G401.6 (cell line): Measurements from ENCODE around the gene ADAM12.

Experiments
- FAIRE-seq: peaks from 2 replicates; lab custom pipeline; 2012; peaks lifted over from hg19 to GRCh38; lab: Jason Lieb, UNC

Gene ADAM12

GRCh38 chr10:126212738-126213137, 175.5 kb downstream of the ADAM12 start:
- FAIRE-seq, result no peak

DNA sequence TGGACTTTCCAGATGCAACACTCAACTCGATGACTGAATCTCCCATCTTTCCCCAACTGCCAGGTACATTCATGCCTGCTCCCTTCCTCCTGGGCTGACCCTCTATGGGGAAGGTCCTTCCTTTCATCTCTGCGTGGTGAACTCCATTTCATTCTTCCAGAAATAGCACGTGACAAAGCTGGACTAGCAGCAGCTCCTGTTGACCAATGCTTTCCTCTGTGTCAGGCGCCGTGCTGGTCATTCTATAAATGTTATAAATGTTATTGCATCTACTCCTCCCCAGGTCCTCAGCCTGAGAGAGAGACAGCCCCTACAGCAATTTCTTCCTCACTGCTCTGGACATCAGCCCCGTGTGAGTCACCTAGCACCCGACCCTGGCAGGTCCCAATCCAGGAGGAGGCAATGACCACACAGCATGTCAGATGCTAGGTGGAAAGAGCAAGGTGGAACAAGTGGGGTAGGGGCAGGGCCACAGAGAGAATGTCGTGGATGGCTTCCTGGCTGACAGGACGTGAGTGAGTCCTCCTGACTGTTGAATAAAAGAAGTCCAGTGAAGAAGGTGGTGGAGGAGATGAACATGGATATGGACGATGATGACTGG, 178.1 kb downstream of the ADAM12 start:
- FAIRE-seq, result no peak

GRCh38 chr10:126209451-126209850, 178.8 kb downstream of the ADAM12 start:
- FAIRE-seq, result no peak

- FAIRE-seq, result no peak
Measured at GRCh38 chr10:126208726-126209302, 179.5 kb downstream of the ADAM12 start.

GRCh38 chr10:126207851-126208250, 180.4 kb downstream of the ADAM12 start:
- no peak for FAIRE-seq

GRCh38 chr10:126207313-126207771, 180.9 kb downstream of the ADAM12 start:
- FAIRE-seq, result no peak

DNA sequence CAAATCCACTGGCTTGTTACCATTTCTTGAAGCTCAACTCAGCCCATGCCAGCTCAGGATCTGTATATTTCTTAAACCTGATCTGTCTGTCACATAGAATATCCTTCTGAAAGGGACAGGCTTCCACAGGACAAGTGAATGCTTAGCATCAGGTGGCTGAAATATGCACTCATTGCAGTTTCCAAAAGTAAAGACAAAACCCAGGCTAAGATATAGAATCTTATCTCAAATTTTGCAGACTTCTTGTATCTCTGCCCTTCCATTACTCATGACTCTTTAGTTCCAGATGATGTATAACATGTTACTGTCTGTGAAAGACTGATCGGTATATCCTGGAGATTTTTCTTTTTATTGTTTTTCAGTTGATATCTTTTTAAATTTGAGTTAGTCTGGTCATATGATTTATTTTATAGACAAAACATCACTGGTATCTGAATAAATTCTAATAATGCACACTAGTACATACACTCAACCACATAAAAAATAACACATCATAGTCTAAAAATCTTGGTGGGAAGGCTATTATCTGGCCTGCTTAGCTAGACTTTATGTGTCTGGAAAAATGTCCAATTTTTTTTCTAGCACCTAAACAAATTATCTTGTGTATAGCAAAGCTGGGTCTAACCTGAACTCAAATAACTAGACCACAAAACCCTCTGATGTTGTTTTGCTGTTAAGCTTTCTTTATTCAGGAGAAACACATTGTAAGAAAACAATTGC, 182.6 kb downstream of the ADAM12 start:
- no peak for FAIRE-seq

DNA sequence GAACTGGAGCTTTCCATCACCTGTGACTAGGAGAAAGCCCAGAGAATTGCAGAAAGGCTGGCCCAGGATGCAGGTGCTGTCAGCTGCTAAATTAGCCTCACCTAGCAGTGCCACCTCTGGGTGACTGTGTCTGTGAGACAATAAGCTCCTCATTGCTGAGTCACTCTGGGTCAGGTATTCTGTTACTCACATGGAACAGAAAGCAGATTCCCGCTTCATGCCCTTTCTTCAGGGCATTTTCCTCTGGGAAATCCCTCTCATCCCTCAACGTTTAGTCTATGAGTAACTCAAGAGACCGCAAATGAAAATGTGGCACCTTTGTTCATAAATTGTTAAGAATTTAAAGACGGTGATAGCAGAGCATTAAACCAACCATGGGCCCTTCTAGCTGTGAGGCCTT, 184.0 kb downstream of the ADAM12 start:
- FAIRE-seq, result no peak

DNA sequence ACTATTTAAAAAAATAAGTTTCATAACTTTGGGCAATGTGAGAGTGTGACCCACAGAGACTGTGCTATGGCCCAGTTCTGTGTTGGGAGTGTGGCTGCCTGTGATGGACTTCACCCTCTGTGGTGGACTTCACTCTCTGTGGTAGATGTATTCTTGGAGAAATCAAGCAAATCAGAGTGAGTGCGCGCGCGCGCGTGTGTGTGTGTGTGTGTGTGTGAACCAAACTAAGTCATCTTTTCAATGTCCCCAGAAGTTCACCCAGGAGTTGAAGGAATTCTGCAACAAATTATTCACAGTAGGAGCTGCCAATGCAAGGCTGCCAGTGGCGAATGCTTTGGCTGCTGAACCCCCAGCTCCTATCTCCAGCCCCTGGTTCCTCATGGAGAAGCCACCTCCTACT, 184.5 kb downstream of the ADAM12 start:
- FAIRE-seq, result no peak

- no peak for FAIRE-seq
Measured at GRCh38 chr10:126201603-126202002, 186.7 kb downstream of the ADAM12 start.

DNA sequence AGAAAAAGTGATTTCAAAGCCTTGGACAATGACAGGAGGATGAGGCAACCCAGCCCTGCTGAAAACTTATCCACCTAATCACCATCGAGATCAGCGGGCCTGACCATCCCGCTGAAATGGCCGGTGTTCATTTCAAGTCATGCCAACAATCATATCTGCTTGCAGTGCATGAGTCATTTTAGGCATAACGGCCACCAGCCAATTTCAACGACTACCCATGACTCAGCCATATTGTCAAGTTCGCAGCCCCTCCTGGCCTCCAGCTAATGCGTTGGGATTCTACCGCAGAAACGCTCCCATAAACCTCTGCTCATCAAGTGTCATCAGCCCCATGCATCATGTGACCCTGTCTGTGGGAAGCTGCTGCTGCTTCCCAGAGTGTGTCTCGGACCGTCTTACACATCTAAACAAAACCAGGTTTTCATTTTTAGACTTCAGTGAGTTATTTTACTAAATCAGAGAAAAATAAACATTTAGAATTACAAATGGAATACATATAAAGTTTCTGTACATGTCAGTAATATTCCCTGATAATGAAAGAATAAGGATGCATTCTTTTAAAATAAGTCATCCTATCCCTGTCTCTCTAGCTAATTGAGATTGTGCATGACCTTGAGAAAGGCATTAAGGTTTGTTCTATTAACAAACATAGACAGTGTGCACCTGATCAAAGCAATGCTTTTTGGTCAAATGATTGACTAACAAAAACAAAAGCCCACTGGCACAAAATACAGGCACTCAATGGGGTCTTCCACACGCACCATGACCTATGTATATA, 188.9 kb downstream of the ADAM12 start:
- FAIRE-seq, result no peak

DNA sequence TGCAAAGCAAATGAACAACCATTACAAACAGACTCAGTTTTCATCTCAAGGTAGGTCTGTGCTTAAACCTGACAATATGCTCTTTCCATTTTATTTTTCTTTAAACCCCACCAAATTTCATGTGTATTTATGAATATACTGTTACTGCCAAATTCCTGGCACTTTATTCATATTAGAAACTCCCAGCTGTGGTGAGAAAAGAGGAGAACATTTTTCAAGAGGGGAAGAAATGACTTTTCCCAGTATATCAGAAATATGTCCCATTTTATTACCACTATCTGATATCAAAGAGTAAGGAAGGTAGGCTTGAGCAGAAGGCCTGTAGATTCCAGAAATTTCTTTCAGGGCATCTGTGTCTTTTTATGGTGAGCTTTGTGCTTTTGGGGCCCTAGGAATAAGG, 189.6 kb downstream of the ADAM12 start:
- no peak for FAIRE-seq

GRCh38 chr10:126197036-126197543, 191.2 kb downstream of the ADAM12 start:
- no peak for FAIRE-seq

DNA sequence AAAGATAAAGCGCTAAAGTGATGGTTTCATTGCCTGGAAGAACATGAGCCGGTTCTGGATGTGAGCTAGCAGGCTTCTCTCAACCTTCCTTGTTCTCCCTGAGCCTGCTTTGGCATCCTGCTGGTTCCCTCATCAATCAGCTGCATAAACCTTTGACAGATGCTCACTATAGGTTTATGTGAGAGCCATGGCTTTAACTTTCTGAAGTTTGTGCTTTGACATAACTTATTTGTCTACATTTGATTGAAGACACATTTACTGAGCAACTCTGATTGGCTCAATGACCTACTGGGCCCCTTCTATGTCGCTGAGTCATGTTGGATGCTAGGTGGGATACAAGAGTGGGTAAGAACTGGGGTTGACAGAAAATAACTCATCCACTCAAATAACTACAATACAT, 192.0 kb downstream of the ADAM12 start:
- no peak for FAIRE-seq

GRCh38 chr10:126191192-126191591, 197.1 kb downstream of the ADAM12 start:
- FAIRE-seq, result no peak

DNA sequence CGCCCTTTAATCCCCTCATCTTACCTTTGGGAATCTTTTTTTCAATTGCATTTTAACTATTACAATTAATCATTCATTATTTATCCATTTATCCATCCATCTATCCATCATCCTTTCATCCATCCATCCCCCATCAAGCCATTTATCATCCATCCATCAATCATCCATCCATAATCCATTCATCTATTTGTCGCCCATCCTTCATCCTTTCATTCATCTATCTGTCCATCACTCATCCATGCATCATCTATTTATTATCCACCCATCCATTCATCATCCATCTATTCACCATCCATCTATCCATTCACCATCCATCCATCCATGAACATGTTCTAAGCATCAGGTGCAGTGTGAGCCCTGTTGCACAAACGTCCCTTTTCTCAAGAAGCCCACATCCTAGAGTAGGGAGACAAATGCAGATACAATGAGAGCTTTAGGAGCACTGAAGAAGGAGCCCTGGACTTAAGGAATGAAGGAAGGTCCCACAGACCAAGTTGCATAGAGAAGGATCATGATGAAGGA, 199.5 kb downstream of the ADAM12 start:
- no peak for FAIRE-seq

- no peak for FAIRE-seq
Measured at GRCh38 chr10:126187399-126187798, 200.9 kb downstream of the ADAM12 start.

DNA sequence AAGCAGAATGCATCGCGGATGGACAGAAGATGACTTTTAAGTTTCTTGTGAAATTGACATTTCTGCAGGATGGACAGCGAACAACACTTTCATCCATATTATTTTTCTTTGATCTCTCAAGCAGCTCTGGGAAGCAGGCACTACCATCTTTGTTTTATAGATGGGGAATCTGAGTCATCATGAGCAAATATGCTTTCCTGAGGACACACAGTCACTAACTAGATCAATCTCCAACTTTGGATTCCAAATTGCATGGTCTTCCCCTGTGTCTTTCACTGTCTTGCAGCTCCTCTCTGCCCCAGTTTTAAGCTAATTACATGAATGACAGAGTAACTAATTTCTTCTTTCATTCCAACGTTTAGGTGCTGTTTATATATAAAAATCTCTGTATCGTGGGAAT, 201.5 kb downstream of the ADAM12 start:
- no peak for FAIRE-seq

DNA sequence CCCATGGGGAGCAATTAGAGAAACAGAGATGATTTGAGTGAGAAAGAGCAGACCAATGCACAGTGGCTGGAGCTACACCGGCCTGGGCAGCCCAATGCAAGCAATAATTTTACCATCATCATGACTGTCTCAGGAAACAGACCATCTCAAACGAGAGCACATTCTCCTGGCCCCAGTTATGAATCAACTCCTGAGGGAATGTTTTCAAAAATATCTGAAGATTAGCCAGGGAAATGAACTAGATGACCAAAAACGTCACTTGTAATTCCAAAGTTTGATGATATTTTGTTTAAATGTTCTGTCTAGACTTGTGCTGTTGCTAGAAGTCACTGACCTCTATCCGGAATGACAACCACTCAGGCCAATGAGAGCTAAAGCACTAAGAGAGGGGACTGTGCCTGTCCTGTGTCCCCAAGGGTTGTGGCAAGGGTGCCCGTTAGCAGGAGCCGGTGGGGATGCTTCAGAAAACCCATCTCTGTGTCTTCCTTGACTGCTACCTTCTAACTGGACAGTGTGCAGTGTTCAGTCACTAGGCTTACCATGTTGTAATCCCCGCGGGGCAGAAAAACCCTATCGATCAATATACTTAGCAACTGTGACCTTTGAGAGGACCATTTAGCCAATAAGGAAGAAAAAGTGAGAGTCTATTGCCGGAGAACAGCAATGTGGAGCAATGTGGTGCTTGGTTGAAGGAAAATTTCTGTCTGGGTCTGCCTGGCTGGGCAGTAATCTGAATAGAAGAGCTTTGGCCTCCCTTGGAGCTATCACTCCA, 202.4 kb downstream of the ADAM12 start:
- FAIRE-seq, result no peak

- no peak for FAIRE-seq
Measured at GRCh38 chr10:126181626-126182025, 206.7 kb downstream of the ADAM12 start.

DNA sequence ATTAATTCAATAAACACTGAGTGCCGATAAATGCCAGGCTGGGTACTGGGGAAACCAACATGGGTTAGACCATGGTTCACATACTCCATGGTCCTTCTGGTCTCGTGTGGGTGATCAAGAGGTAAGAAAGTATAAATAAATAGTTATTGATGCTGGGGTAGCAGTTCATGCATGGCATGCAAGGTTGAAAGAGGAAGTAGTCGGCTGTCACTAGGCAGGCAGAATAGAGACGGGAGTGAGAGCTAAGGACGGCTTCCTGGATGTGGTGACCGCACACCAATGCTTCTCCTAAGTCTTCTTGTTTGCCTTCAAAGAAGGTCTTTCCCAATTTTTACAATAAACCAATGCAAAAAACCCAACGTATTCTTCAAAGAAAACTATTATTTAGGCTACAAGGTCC, 208.6 kb downstream of the ADAM12 start:
- FAIRE-seq, result no peak
